Suppressor macrophage treated with lipopolysaccharide for 1 hour (primary cell): ENCODE results near the gene CELF5.
A peak's percentile ranks its signal among the peaks of the same experiment; 100 is the strongest.

Experiments used
- DNase-seq, 3 donors: peaks; one replicate each; pipeline ENCODE4 v3.0.0-alpha.2; 2020 to 2022

Gene CELF5

DNA sequence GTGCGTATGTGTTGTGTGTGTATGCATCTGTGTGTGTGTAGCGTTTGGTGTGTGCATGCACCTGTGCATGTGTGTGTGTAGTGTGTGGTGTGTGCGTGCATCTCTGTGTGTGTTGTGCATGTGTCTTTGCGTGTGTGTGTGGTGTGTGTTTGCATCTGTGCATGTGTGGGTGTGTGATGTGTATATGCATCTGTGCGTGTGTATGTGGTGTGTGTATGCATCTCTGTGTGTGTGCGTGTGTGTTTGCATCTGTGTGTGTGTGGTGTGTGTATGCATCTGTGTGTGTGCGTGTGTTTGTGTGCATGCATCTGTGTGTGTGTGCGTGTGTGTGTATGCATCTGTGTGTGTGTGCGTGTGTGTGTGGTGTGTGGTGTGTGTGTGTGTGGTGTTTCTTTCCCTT is 20.6 kb downstream of the CELF5 start:
- no peak for DNase-seq

DNA sequence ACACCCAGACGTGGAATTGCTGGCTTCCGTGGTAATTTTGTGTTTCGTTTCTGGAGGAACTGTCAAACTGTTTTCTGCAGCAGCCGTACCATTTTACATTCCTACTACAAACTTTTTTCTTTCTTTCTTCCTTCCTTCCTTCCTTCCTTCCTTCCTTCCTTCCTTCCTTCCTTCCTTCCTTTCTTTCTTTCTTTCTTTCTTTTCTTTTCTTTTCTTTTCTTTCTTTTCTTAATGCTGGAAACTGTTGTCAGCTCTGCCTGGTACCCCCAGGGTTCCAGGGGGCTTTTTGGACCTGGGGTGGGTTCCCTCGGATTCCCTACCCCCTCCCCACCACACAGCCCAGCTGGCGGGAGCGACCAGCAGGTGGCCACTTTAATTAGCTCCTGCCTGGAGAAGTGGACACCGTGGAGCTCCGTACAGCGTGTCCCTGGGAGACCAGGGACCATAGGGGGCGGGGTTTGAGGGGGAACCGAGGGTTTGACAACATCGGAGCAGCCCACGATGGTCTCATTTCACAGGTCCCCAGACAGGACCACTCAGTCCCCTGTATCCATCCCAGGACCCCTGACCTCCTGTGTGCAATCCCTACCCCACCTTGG is 24.4 kb downstream of the CELF5 start:
- no peak for DNase-seq

DNA sequence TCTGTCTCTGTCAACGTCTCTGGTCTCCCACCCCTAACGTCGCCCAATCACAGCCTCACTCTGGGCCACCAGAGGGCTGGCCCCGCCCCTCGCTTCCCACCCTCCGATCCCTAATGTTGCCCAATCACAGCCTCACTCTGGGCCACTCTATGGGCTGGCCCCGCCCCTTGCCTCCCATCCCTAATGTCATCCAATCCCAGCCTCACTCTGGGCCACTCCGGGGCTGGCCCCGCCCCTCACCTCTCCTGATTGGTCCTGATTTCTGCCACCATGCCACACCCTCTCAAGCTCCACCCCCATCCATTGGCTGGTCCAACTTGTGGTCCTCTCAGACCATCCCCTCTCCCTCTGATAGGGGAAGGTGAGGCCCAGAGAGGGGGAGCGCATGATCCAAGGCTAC is 24.9 kb downstream of the CELF5 start:
- peak; percentile 7 to 45 (median 24) for DNase-seq

DNA sequence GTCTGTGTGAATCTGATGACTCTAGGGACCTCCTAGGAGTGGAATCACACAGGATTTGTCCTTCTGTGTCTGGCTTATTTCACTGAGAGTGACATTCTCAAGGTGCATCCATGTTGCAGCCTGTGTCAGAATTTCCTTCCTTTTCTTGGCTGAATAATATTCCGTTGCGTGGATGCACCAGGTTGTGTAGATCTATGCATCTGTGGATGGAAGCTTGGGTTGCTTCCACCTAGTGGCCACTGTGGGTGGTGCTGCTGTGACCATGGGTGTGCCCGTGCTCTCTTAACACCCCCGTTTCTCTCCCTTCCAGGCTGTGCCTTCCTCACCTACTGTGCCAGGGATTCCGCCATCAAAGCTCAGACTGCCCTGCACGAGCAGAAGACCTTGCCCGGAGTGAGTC is 26.2 kb downstream of the CELF5 start:
- peak; percentile 45 to 68 (median 61) for DNase-seq

- DNase-seq: no peak
These were observed 26.8 kb downstream of the CELF5 start for GRCh38 chr19:3251229-3251628.

DNA sequence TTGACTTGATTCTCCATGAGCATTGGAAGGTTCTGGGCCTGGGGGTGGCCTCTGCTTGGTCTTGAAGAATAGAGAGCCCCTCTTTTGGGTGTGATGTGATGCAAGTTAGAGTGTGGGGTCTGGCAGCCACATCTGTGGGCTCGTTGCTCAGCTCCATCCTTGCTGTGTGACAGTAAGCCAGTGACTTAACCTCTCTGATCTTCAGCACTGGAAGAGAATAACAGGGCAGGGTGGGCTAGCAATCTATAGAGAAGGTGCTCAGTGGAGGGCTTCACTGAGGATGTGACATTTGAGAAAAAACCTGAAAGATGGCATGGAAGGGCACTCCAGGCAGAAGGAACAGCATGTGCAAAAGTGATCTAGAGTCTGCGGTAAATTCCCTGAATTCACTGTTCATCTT is 28.2 kb downstream of the CELF5 start:
- DNase-seq: no peak

DNA sequence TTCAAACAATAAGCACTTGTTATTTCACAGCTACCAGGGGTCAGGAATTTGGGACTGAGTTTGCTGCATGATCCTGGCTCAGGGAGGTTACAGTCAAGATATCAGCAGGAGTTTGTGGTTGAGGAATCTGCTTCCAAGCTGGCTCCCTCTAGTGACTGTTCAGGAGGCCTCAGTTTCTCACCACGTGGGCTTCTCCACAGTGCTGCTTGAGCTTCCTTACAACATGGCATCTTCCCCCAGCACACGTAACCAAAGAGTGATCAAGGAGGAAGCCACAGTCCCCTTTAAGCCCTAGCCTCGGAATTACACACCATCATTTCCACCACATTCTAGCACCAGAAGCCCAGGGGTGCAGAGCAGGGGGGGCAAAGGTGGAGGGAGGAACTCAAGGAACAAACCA is 28.8 kb downstream of the CELF5 start:
- no peak for DNase-seq

DNA sequence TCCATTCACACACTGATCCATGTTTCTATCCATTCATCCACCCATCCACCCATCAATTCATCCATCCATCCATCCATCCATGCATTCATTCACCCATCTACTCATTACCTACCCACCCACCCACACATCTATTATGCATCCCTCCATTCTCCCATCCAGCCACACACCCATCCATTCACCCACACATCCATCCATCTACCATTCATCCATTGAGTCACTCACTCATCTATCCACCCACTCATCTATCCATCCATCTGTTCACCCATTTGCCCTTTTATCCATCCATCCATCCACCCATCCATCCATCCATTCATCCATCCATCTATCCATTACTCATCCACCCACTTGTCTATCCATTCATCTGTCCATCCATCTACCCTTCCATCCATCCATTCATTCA is 30.1 kb downstream of the CELF5 start:
- no peak for DNase-seq

- DNase-seq: no peak
These were observed 32.6 kb downstream of the CELF5 start for GRCh38 chr19:3257071-3257470.

DNA sequence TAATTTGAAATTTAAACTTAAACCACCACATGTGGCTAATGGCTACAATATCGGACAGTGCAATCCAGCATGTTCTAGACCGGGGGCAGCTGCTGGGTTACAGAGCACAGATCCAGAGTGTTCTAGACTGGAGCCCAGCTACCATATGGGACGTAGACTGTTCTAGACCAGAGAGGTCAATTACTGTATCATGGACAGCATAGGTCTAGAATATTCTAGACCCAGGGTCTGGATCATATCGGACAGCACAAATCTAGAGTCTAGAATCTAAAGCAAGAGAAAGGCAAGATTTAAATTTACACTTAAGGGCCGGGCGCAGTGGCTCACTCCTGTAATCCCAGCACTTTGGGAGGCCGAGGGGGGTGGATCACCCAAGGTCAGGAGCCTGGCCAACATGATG is 37.9 kb downstream of the CELF5 start:
- no peak for DNase-seq

DNA sequence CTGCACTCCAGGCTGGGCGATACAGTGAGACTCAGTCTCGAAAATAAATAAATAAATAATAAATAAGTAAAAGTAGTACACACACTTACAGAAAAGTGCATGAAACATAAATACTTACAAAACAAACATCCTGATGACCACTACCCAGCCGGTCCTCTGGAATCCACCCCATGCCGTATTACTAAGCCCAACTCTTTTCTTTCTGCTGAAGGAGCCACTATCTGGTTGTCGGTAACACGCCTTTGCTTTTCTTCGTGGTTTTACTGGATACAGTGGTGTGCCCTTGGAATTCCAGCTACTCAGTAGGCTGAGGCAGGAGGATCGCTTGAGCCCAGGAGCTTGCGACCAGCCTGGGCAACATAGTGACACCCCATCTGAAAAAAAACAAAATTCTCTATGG is 39.4 kb downstream of the CELF5 start:
- DNase-seq: no peak

- DNase-seq: no peak
These were observed 41.0 kb downstream of the CELF5 start for GRCh38 chr19:3265432-3265831.

GRCh38 chr19:3266092-3266693 is 41.7 kb downstream of the CELF5 start:
- no peak for DNase-seq

DNA sequence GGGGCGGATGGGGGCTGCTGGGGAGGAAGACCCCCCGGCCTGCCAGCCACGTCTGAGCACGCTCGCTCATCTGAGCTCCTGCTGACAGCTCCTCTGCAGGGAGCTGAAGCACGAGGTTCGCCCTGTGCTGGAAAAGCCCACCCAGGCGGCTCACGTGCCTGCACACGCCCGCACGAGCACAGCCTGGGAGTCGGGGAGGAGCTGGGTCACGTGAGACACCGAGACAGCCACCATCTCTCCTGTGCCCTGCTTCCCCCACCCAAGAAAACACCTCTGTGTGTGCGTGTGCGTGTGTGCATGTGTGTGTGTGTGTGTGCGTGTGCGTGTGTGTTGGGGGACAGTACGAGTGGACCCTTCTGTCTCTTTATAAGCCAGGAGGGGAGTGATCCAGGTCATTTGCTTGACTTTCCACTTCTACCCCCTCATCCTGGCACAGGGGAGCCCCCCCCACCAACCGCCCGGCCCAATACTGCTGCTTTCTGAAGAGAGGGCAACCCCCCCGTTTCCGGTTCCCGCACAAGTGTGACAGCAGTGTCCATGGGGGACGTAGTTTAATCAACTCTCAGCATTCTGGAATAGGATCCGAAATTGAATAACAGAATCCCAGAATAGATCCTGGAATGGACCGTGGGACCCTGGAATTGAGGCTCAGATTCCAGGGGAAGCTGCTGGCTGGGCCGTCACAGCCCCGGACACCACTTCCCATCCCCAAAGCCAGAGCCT is 42.5 kb downstream of the CELF5 start:
- DNase-seq: no peak

GRCh38 chr19:3268326-3268725 is 43.9 kb downstream of the CELF5 start:
- no peak for DNase-seq

DNA sequence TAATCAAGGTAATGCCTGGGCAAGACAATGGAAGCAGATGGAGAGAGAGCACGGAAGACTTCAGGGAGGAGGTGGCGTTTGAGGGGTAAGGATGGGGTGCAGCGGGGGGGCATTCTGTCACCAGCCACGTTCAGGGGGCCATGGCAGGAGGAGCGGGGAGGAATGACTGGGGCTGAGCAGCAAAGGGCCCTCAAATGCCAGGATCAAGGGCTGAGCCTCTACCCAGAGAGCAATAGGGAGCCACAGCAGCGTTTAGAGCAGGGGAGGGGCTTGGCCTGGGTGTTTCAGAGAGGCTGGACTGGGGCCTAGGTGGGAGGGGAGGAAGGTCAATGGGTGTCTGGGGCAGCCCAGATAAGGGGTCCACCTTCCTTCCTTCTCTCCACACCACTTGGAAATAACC is 44.3 kb downstream of the CELF5 start:
- DNase-seq: no peak

DNA sequence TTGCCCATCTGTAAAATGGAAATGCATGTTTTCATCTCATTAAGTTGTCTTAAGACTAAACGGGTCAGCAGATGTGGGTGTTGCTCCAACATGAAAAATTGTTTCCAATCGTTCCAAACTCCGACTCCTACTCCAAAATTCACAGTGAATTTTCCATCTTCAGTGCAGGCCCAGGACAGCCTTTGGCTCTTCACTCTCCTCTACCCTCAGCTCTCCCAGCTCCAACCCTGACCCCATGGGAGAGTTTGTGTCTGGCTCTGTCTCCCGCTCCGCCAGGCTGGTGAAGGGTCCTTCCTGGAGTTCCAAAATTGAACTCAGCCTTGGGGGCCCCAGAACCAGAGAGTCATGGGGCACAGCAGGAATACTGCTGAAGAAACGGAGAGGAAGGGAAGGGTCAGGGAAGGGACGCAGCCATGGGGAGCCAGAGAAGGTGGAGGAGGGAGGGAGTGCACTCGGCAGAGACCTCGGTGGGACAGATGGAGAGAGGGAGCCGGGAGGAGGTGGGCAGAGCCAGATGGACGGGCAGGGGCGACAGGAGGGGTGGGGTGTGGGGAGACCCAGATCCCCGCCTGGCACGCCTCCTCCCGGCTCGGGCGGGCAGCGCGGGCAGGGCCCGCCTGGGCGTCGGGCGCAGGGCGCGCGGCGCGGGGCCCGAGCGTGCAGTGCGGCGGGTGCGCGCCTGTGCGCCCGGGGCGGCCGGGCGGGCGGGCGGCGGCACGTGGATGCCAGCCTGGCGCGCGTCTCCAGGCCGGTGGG is 45.6 kb downstream of the CELF5 start:
- DNase-seq: no peak

DNA sequence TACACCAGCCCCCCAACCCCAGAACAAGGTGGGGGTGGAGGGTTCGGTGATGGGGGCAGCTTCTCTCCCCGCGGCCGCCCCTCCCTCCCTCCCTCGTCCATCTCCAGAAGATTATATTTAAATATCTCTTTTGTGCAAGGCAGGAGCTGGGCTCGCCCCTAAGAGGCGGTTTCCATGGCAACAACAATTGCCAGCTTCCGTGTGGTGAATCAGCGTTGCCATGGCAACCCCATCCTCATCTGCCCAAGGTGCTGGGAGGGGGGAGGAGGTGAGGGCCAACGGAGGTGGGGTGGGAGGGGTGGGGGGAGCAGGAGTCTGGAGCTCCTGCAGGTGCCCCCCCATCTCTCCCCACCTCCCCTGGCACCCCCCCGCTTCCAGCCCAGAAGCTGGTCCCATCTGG is 46.4 kb downstream of the CELF5 start:
- DNase-seq: peak; percentile 22 to 43 (median 35)

GRCh38 chr19:3272401-3272931 is 48.0 kb downstream of the CELF5 start:
- no peak for DNase-seq

- no peak for DNase-seq
These were observed 48.5 kb downstream of the CELF5 start for GRCh38 chr19:3272952-3273351.

DNA sequence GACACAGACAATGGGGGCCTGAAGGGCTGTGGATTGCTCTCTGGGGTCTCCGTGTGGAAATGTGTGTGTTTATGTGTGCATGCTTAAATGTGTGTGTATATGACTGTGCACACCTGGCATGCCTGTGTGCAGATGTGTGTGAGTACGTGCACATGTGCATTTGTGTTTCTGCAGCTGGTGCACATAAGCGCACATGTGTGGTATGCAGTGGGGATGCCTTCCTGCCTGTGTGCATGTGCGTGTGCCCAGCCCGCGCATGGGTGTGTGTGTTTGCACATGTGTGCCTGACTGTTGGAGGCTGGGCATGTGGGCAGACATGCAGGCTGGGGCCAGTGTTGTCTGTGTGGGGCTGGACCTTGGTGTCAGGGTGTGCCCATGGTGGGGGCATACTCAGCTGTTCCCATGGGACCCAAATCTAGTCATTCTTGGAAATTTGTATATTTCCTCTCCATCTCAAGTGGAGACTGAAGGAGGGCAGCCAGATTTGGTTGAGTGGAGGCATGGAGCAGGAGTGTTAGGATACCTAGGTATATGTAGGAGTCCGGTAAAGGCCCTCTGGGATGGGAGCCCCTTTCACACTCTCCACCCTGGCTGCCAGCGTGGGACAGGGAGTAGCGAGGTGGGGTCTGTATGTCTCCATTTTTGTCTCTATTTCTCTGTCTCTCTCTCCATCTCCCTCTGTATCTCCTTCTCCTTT is 49.9 kb downstream of the CELF5 start:
- DNase-seq: no peak

- DNase-seq: peak; percentile 12 to 24 (median 24)
These were observed 50.6 kb downstream of the CELF5 start for GRCh38 chr19:3274942-3275582.
